ENCODE results near the gene FRAS1. TPM values are rescaled to one million over a fixed set of nuclear protein-coding genes. Genes with fewer than 3 reads are reported as not detected.
"Not testable (repeated sequence)": the region's sequence is repeated elsewhere in the genome, so short reads cannot be mapped to it uniquely, and the experiment has no call there.

Gene FRAS1
- total RNA-seq, 4 donors from 2014 or later: 3.2 to 4.1 (median 3.4) TPM

DNA sequence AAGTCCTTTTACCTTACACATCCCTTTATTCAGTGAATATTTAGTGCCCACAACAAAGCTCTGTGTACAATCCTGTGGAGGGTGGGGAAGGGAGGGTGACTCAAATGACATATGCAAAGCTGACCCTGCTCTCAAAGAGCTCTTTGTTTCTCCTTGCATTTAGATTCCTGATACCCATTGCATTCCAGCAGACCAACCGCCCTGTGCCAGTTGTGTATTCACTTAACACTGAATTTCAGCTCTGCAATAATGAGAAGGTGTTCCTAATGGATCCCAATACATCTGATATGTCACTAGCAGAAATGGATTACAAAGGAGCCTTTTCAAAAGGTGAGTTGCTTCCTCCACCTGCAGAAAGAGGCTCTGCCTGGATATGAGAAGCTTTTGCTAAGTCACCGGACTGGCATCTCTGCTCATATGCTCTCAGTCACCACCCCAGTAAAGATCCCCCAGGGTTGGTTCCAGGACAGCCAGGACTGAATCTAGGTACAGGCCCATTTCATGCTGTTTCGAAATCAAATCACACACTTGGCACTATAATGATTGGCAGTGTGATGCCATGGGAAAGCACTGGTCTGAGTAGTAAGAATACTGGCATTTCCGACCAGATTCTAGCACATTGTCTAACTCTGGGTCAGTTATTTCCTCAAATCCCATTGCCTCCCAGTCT, 477.3 kb downstream of the FRAS1 start:
- Histone ChIP-seq H3K27ac (no peak overlapping the region), H3K27me3 (no peaks in the 10 kb centered on the region), H3K9me3 (no peaks in the 10 kb centered on the region), H3K4me1 (no peaks in the 10 kb centered on the region), H3K36me3 (no peaks in the 10 kb centered on the region), H3K4me3 (no peak overlapping the region)
- DNase-seq: no peak
- TF ChIP-seq, protein P1, sequence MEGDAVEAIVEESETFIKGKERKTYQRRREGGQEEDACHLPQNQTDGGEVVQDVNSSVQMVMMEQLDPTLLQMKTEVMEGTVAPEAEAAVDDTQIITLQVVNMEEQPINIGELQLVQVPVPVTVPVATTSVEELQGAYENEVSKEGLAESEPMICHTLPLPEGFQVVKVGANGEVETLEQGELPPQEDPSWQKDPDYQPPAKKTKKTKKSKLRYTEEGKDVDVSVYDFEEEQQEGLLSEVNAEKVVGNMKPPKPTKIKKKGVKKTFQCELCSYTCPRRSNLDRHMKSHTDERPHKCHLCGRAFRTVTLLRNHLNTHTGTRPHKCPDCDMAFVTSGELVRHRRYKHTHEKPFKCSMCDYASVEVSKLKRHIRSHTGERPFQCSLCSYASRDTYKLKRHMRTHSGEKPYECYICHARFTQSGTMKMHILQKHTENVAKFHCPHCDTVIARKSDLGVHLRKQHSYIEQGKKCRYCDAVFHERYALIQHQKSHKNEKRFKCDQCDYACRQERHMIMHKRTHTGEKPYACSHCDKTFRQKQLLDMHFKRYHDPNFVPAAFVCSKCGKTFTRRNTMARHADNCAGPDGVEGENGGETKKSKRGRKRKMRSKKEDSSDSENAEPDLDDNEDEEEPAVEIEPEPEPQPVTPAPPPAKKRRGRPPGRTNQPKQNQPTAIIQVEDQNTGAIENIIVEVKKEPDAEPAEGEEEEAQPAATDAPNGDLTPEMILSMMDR (IDR thresholded peaks at IDR 0.05): no peak
- TF ChIP-seq POLR2A (IDR thresholded peaks at IDR 0.05): no peak

- no peak for DNase-seq
- H3K4me1 ChIP-seq: no peaks in the 10 kb centered on the region
- H3K36me3 ChIP-seq: no peaks in the 10 kb centered on the region
- no peak overlapping the region for H3K27ac ChIP-seq
- H3K27me3 ChIP-seq: no peaks in the 10 kb centered on the region
- H3K4me3 ChIP-seq: no peak overlapping the region
- TF ChIP-seq, protein P1 (IDR thresholded peaks at IDR 0.05): no peak
- no peak for TF ChIP-seq POLR2A (IDR thresholded peaks at IDR 0.05)
- H3K9me3 ChIP-seq: no peaks in the 10 kb centered on the region
Observed at GRCh38 chr4:78542373-78542772, 485.2 kb downstream of the FRAS1 start.

DNA sequence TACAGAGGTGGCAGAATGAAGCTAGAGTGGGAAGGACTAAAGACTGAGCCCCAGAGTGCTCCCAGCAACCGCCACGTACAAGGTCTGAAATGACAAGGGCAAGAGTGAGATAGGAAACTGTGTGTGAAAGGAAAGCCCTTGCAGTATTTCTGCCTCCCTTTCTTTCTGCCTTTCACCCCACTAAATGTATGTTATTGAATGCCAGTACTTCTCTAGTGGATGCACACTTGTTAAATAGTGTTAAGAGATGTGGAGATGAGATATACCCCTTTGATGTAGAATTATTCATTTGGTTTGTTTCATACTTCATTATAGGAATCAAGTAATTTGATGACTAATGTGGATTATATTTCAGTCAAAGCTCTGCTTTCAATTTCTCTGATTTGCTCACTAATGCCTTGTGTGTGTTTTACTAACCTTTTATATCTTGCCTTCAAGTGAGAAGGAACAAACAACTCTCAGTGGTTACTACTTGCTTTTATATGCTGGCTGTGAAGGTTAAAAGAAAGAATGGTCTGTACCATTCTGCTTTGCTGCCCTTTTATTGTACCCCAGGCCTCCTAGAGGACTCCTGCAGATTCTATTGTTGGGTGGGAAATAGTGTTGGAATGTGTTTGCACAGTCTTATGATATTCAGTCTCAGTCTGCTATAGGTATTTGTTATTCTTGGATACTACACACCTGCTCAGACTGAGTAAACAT, 486.5 kb downstream of the FRAS1 start:
- Histone ChIP-seq H3K4me3 (no peak overlapping the region), H3K9me3 (no peaks in the 10 kb centered on the region), H3K4me1 (no peaks in the 10 kb centered on the region), H3K36me3 (no peaks in the 10 kb centered on the region), H3K27me3 (no peaks in the 10 kb centered on the region), H3K27ac (no peak overlapping the region)
- TF ChIP-seq, protein P1 (IDR thresholded peaks at IDR 0.05): no peak
- no peak for TF ChIP-seq POLR2A (IDR thresholded peaks at IDR 0.05)
- DNase-seq: no peak

- Histone ChIP-seq H3K27ac (no peak overlapping the region), H3K36me3 (no peaks in the 10 kb centered on the region), H3K27me3 (no peaks in the 10 kb centered on the region), H3K4me3 (no peak overlapping the region), H3K4me1 (no peaks in the 10 kb centered on the region), H3K9me3 (no peaks in the 10 kb centered on the region)
- TF ChIP-seq, protein P1 (IDR thresholded peaks at IDR 0.05): no peak
- TF ChIP-seq POLR2A (IDR thresholded peaks at IDR 0.05): no peak
- no peak for DNase-seq
Observed at GRCh38 chr4:78544678-78545077, 487.6 kb downstream of the FRAS1 start.

DNA sequence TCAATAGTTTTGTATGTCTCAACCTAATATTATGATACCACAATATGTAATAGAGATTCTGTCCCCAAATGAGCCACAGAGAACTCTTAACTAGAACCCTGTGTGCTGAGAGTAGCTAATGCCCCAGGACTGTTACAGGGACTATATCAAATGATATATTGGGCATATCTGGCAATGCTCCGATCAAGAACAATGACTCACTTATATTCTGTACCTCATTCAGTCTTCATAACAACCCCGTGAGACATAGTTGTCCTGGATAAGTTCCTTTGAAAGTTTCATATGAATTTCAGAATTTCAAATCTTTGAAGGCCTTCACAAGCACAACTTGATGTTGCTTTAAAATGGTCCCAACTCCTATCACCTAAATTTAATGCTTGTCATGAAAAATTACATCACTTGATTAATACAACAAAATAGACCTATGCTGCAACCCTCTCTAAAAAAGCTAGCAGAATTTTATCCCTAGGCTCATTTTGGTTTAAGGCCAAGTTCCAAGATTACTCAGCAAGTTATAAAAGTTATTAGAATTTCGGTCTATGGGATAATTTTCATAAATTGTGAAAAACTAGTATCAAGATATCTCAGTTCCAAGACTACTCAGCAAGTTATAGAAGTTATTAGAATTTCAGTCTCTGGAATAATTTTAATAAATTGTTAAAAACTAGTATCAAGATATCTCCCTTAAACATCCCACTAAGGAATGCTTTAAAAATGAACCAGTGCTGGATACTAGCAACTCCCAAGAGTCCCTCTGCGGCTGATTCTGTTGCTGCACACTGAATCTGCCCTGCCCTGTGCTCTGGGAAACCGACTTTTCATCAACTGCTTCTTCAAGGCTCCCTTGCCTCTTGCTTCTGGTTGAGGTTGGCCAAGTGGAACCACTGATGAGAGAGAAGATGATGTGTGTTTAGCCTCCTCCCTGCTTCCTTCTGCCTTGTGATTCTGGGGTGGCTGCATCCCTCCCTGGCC, 488.4 kb downstream of the FRAS1 start:
- DNase-seq: no peak
- Histone ChIP-seq H3K27ac (no peak overlapping the region), H3K4me1 (no peaks in the 10 kb centered on the region), H3K9me3 (no peaks in the 10 kb centered on the region), H3K36me3 (no peaks in the 10 kb centered on the region), H3K27me3 (no peaks in the 10 kb centered on the region), H3K4me3 (no peak overlapping the region)
- TF ChIP-seq POLR2A (IDR thresholded peaks at IDR 0.05): no peak
- TF ChIP-seq, protein P1 (IDR thresholded peaks at IDR 0.05): no peak

DNA sequence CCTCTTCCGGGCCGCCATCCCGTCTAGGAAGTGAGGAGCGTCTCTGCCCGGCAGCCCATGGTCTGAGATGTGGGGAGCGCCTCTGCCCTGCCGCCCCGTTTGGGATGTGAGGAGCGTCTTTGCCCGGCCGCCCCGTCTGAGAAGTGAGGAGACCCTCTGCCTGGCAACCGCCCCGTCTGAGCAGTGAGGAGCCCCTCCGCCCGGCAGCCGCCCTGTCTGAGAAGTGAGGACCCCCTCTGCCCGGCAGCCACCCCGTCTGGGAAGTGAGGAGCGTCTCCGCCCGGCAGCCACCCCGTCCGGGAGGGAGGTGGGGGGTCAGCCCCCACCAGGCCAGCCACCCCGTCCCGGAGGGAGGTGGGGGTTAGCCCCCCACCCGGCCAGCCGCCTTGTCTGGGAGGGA, 490.8 kb downstream of the FRAS1 start:
- H3K9me3 ChIP-seq, H3K4me3 ChIP-seq, H3K4me1 ChIP-seq, H3K36me3 ChIP-seq, H3K27me3 ChIP-seq, DNase-seq, H3K27ac ChIP-seq: not testable (repeated sequence)

DNA sequence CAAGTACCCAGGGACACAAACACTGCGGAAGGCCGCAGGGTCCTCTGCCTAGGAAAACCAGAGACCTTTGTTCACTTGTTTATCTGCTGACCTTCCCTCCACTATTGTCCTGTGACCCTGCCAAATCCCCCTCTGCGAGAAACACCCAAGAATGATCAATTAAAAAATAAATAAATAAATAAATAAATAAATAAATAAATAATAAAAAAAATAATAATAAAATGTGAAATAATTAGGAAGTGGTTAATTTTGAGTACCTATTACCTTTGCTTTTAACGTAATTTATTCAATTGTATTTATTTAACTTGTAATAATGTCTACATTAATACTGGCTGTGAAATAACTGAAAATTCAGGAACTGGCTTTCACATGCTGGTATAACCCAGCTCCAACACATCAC, 491.8 kb downstream of the FRAS1 start:
- H3K4me3 ChIP-seq, H3K4me1 ChIP-seq, H3K9me3 ChIP-seq, H3K36me3 ChIP-seq, DNase-seq, H3K27me3 ChIP-seq, H3K27ac ChIP-seq: not testable (repeated sequence)

All from Peyer's patch (tissue), 4 donors.